DMS153 (cell line): Measurements from ENCODE around the gene CHTF18.
"Not testable (repeated sequence)": the region's sequence is repeated elsewhere in the genome, so short reads cannot be mapped to it uniquely, and the experiment has no call there.

Experiments used
- DNase-seq: peaks from one replicate; lab custom pipeline; 2025; lab: John Stamatoyannopoulos, UW

CHTF18 gene

GRCh38 chr16:808085-808386 lies 19.6 kb downstream of the CHTF18 start:
- DNase-seq = no peak

GRCh38 chr16:813204-813915 lies 24.9 kb downstream of the CHTF18 start:
- no peak for DNase-seq

GRCh38 chr16:813916-814412 lies 25.5 kb downstream of the CHTF18 start:
- DNase-seq = no peak

- no peak for DNase-seq
Measured at GRCh38 chr16:814974-815373, 26.6 kb downstream of the CHTF18 start.

GRCh38 chr16:815861-816260 lies 27.4 kb downstream of the CHTF18 start:
- no peak for DNase-seq

DNA sequence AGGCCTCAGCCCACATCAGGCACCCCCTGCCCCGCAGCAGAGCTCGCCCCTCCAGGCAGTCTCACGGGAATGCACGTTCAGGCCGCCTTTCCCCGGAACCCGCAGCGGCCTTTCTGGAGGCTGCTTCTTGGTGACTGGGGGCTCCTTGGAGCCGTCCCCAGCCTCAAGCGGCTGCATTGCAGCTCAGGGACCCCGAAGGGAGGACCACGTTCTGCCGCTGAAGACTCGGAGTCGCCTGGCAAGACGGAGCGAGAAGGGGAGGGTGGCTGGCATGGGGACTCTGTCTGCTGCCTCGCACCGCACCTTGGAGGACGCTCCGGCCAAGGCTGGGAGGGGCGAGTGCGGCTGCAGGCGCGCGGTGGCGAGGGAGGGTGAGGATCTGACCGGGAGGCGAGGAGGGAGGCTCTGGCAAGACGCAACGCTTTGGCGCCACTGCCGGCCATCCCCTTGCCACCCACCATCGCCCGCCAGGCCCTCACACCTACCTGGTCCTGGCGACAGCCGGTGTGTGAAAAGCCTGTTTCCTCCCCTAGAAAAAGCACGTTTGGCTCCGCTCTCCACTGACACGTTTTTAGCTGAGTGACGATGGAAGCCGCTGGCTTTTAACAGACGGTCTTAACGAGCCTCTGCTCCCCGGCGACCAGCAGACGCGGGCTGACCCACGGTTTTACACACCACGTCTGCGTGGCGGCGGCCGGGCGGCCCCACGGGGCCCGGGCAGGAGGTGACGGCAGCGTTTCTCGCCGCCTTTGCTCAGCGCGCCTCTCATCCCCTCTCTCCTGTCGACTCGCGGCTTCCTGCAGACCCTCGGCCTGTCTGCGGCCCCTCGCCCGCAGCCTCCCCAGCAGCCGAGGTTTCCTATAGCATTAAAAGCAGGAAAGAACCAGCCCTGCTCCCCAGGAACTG lies 28.8 kb downstream of the CHTF18 start:
- DNase-seq = no peak

- DNase-seq = no peak
Measured at GRCh38 chr16:818132-818531, 29.7 kb downstream of the CHTF18 start.

- DNase-seq = no peak
Measured at GRCh38 chr16:818592-818991, 30.2 kb downstream of the CHTF18 start.

DNA sequence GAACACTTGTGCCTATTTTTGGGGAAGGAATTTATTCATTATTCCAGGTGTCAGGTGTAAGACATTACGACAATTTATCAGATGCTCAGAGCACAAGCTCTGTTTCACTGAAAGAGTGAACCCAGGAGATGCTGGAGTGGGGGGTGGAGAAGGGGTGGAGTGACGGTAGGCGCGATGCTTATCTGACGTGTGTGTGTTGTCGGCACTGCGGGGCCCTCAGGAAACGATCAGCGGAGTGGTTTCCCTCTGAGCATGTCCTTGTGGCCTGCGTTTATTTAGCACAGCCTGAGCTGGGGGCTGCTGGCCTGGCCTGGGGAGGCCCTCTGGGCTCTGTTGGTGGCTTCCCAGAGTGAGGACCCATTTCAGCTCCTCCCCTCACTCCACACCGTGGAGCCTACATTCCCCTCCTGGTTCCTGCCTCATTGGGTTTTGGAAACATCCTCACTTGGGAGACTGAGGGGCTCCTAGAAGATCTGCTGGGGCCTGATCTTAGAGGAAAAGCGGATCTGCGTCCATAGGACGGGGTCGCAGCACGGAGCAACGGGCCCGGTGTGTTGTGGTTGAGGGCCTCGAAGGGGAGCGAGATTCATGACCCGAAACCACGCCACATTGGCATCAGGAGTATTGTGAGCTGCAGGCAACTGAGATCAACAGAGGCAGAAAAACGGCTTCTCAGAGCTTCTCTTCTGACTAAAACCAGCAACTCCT lies 31.1 kb downstream of the CHTF18 start:
- DNase-seq = no peak

DNA sequence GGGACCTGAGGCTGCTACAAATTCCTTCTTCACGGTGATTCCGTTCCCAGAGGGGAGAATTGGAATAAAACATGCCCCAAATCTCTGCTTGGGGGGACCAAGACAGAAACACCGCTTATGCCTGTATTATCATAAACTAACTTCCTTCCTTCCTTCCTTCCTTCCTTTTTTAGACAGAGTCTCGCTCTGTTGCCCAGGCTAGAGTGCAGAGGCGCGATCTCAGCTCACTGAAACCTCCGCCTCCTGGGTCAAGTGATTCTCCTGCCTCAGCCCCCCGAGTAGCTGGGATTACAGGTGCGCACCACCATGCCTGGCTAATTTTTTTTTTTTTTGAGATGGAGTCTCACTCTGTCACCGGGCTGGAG lies 31.6 kb downstream of the CHTF18 start:
- DNase-seq = not testable (repeated sequence)

GRCh38 chr16:820748-821147 lies 32.3 kb downstream of the CHTF18 start:
- no peak for DNase-seq

GRCh38 chr16:821751-822150 lies 33.3 kb downstream of the CHTF18 start:
- no peak for DNase-seq

GRCh38 chr16:822174-822908 lies 33.9 kb downstream of the CHTF18 start:
- no peak for DNase-seq

DNA sequence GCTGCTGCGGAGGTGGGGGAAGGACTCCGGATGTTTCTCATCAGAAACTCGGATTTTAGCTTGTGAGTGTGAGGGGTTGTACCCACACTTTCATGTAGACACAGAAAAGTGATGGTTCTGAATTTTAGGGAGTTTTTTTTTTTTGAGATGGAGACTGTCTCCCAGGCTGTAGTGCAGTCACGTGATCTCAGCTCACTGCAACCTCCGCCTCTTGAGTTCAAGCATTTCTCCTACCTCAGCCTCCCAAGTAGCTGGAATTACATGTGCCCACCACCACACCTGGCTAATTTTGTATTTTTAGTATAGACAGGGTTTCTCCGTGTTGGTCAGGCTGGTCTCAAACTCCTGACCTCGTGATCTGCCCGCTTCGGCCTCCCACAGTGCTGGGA lies 34.5 kb downstream of the CHTF18 start:
- no peak for DNase-seq

DNA sequence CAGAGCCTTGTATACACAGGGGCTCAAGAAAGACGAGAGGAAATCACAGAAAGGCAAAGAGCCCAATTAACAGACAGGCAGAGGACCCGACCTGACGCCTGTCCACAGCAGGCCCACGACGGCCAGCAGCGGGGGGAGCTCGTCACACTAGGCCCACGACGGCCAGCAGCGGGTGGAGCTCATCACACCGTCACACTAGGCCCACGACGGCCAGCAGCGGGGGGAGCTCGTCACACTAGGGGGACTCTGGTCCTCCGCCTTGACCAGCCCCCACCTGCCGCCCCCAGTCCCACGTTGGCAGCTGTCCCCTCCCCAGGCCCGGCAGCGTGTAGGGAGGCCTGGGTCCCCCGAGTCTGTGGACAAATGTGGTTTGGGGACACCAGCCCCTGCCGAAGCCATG lies 35.8 kb downstream of the CHTF18 start:
- DNase-seq = no peak

- no peak for DNase-seq
Measured at GRCh38 chr16:824601-825000, 36.2 kb downstream of the CHTF18 start.

DNA sequence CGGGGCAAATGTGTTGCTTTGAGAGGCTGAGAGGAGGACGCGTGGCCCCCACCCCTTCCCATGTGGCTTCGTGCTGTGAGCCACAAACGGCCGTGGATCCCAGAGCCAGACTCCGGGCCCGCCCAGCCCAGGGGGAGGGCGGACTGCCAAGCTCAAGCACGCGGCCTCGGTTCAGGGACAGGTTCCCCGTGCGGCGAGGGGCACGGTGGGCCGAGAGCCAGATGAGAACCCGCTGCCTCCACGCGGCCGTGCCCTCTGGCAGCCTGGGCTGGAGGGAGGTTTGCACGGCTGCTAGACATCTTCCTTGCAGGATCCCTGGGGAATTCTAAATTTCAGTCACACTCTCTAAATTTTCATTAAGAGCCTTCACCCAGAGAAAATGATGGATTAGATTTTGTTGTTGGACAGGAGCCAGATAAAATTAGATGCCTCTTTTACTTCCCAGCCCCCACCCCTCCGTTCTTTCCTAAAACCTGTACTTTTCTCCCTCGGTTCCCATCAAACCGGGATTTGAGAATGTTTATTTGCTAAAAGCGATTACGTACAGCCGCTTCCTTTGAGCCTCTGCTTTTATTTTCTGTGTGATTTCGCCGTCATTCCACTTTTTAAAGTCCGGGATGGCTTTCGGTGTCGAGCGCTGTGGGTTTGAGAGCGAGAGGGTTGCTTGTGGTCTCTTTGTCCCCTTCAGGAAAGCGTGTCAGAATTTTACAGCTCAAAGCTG lies 37.1 kb downstream of the CHTF18 start:
- no peak for DNase-seq

DNA sequence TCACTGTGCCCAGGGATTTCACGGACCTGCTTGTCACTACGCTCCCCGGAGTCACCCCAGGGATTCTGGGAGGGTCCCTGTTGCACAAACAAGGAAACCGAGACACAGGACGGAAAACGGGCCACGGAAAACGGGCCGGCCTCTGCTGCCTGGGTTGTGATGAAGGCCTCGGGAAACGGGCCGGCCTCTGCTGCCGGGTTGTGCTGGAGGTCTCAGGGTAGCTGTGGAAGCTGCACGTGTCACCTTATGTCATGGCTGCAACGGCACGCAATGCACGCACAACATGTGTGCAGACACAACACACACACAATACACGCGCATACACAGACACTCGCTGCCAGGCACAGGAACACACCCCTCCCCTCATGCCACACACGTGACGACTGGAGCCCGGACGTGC lies 39.1 kb downstream of the CHTF18 start:
- DNase-seq = no peak

GRCh38 chr16:828891-829290 lies 40.5 kb downstream of the CHTF18 start:
- DNase-seq = no peak

GRCh38 chr16:830107-830870 lies 41.9 kb downstream of the CHTF18 start:
- no peak for DNase-seq
